HCT116 (cell line): Measurements from ENCODE around the gene P4HB. TPM values are rescaled to one million over a fixed set of nuclear protein-coding genes. Genes with fewer than 3 reads are reported as not detected.

Experiments used
- ATAC-seq: fragments of 200-7000 bp; cut with Tn5 transposase; 2 replicates; pipeline ENCODE4 v1.9.1; 2020; ENCODE audit warnings: mild to moderate bottlenecking, moderate library complexity
- BruUV-seq: library from RNA; stranded (reverse); fragments of 400-500 nt; replicated peaks from 2 replicates; lab custom pipeline; 2021; lab: Mats Ljungman, UMichigan
- CTCF ChIA-PET: fragments of 300-600 bp; sonication (Branson Sonifier 250); formaldehyde crosslinking; loops from one replicate; lab custom pipeline; 2021; ENCODE audit warnings: antibody characterized with exemption; lab: Charles Lee
- POLR2A ChIA-PET: fragments of 300-600, 350-600 bp; sonication (Branson Sonifier 250); formaldehyde crosslinking; loops from one replicate; lab custom pipeline; 2021; ENCODE audit warnings: antibody characterized with exemption; lab: Charles Lee
- RAD21 ChIA-PET, 2 experiments: fragments of 300-600 bp; sonication (Branson Sonifier 250); formaldehyde crosslinking; loops; one replicate each; lab custom pipeline; 2023; ENCODE audit warnings: low total read pairs in 2 of 2; ENCODE audit not compliant: uncharacterized antibody in 2 of 2, unreplicated experiment in 2 of 2, low non-redundant PET in 1 of 2; lab: Charles Lee
- DNase-seq: peaks from one replicate; pipeline ENCODE4 v3.0.0-alpha.2; 2010; ENCODE audit warnings: low read depth, low spot score
- H2AFZ ChIP-seq: fragments of 200-600 bp; shearing (Covaris generic), sonication (generic); 2 replicates; pipeline ENCODE4 v1.6.1; 2017; ENCODE audit warnings: low read depth, mixed run types, mixed read lengths, antibody characterized with exemption, low read length; ENCODE audit not compliant: poor library complexity, severe bottlenecking
- H3K27ac ChIP-seq: 2 replicates; pipeline ENCODE4 v1.5.1; 2012; ENCODE audit warnings: low read depth, low read length
- H3K27me3 ChIP-seq: fragments of 200-600 bp; sonication (generic); 2 replicates; pipeline ENCODE4 v1.6.1; 2016; ENCODE audit warnings: mixed run types, low read length, mixed read lengths; ENCODE audit not compliant: insufficient read depth
- H3K36me3 ChIP-seq, 2 experiments: fragments of 200-500 bp in 1 of 2; fragments of 200-600 bp in 1 of 2; sonication (Bioruptor generic) in 1 of 2; sonication (generic) in 1 of 2; 2 replicates each; pipeline versions ENCODE4 v1.5.1 to v1.6.1; 2014 to 2016; ENCODE audit warnings: low read length in 2 of 2, inconsistent platforms in 1 of 2, mixed read lengths in 1 of 2, mixed run types in 1 of 2; ENCODE audit not compliant: insufficient read depth in 2 of 2, control insufficient read depth in 1 of 2
- H3K4me1 ChIP-seq, 2 experiments: fragments of 200-600 bp in 1 of 2; sonication (generic) in 1 of 2; 2 replicates each; pipeline versions ENCODE4 v1.5.1 to v1.6.1; 2012 to 2017; ENCODE audit warnings: low read length in 2 of 2, inconsistent platforms in 1 of 2, mild to moderate bottlenecking in 1 of 2, mixed read lengths in 1 of 2, mixed run types in 1 of 2, moderate library complexity in 1 of 2; ENCODE audit not compliant: insufficient read depth in 2 of 2, control insufficient read depth in 1 of 2
- H3K4me2 ChIP-seq: fragments of 200-600 bp; sonication (generic); 2 replicates; pipeline ENCODE4 v1.6.1; 2017; ENCODE audit warnings: mixed run types, low read length, mixed read lengths
- H3K4me3 ChIP-seq, 2 experiments: fragments of 200-600 bp in 1 of 2; sonication (generic) in 1 of 2; replicated peaks in 1 of 2; 2 replicates each; pipeline ENCODE4 v1.5.1; 2011 to 2016; ENCODE audit warnings: low read length in 2 of 2, control low read depth in 1 of 2, low read depth in 1 of 2, mild to moderate bottlenecking in 1 of 2, mixed read lengths in 1 of 2, mixed run types in 1 of 2
- H3K79me2 ChIP-seq: fragments of 200-600 bp; sonication (generic); 2 replicates; pipeline ENCODE4 v1.6.1; 2017; ENCODE audit warnings: mild to moderate bottlenecking, mixed run types, low read length, moderate library complexity, mixed read lengths; ENCODE audit not compliant: insufficient read depth
- H3K9ac ChIP-seq: fragments of 200-600 bp; sonication (generic); 2 replicates; pipeline ENCODE4 v1.6.1; 2016; ENCODE audit warnings: low read length, mixed read lengths
- H3K9me2 ChIP-seq: fragments of 200-600 bp; sonication (generic), shearing (Covaris generic); 2 replicates; pipeline ENCODE4 v1.6.1; 2017; ENCODE audit warnings: mixed run types, mild to moderate bottlenecking, moderate library complexity; ENCODE audit not compliant: insufficient read depth
- H3K9me3 ChIP-seq, 2 experiments: fragments of 200-500 bp in 1 of 2; fragments of 200-600 bp in 1 of 2; sonication (Bioruptor generic) in 1 of 2; sonication (generic) in 1 of 2; 2 replicates each; pipeline ENCODE4 v1.6.1; 2014 to 2017; ENCODE audit warnings: low read length in 2 of 2, mixed read lengths in 2 of 2, inconsistent platforms in 1 of 2, low read depth in 1 of 2, mild to moderate bottlenecking in 1 of 2, mixed run types in 1 of 2, moderate library complexity in 1 of 2; ENCODE audit not compliant: control insufficient read depth in 1 of 2, insufficient read depth in 1 of 2
- H4K20me1 ChIP-seq: fragments of 200-600 bp; sonication (generic), shearing (Covaris generic); 2 replicates; pipeline ENCODE4 v1.6.1; 2017; ENCODE audit warnings: mixed run types, mild to moderate bottlenecking, moderate library complexity; ENCODE audit not compliant: insufficient read depth
- CTCF ChIP-seq, 3 experiments: fragments of 200-600 bp in 1 of 3; sonication (generic) in 1 of 3; IDR thresholded peaks in 2 of 3; conservative IDR thresholded peaks in 1 of 3; 2 replicates each; pipeline ENCODE4 v1.5.1; 2012 to 2017; ENCODE audit warnings: low read depth in 2 of 3, low read length in 2 of 3, antibody characterized with exemption in 1 of 3, borderline replicate concordance in 1 of 3, control low read depth in 1 of 3, mild to moderate bottlenecking in 1 of 3, mixed read lengths in 1 of 3, mixed run types in 1 of 3, moderate library complexity in 1 of 3; ENCODE audit not compliant: insufficient read depth in 1 of 3
- EZH2 ChIP-seq: fragments of 200-600 bp; sonication (generic); IDR thresholded peaks from 2 replicates; pipeline ENCODE4 v1.6.1; 2017; ENCODE audit warnings: antibody characterized with exemption, mixed run types
- FOSL1 ChIP-seq: IDR thresholded peaks from 2 replicates; pipeline ENCODE4 v1.6.1; 2012; ENCODE audit warnings: low read depth
- POLR2AphosphoS5 ChIP-seq: IDR thresholded peaks from 2 replicates; pipeline ENCODE4 v1.6.1; 2011; ENCODE audit warnings: mild to moderate bottlenecking, low read depth, low read length, moderate library complexity
- RAD21 ChIP-seq: IDR thresholded peaks from 2 replicates; pipeline ENCODE4 v1.6.1; 2012; ENCODE audit warnings: low read depth, mild to moderate bottlenecking
- ZNF274 ChIP-seq: fragments of 200-500 bp; sonication (Bioruptor generic); IDR thresholded peaks from 2 replicates; pipeline ENCODE4 v1.6.1; 2014; ENCODE audit warnings: mild to moderate bottlenecking, low read depth, low read length, inconsistent platforms
- intact Hi-C: fragments of 100-400 bp; cut with micrococcal nuclease; formaldehyde crosslinking; loops from 2 replicates; pipeline ENCODE4 v1.10.0; 2022
- total RNA-seq: library from RNA; stranded (reverse); gene quantifications from one replicate; pipeline ENCODE4 v1.2.1, GENCODE V29; 2021; ENCODE audit not compliant: unreplicated experiment

The P4HB gene
- total RNA-seq, 1 experiment from 2014 or later = 1,043 TPM

GRCh38 chr17:81863833-81864768, 3.8 kb upstream of the P4HB start:
- no TSS peak for BruUV-seq
- DNase-seq = no peak
- H3K79me2 ChIP-seq = peaks cover 66% of the 10 kb centered on the region
- ChIA-PET RAD21 (no interaction called here), CTCF (no interaction called here)
- no peaks in the 10 kb centered on the region for H3K9me2 ChIP-seq
- intact Hi-C loops = no loop called here
- no peak overlapping the region for H2AFZ ChIP-seq
- TF ChIP-seq POLR2AphosphoS5 (peak; percentile 56), ZNF274 (no peak), CTCF (IDR thresholded peaks at IDR 0.05 in 2 of 3, conservative IDR thresholded peaks at IDR 0.05 in 1 of 3; ENCODE audit: borderline replicate concordance in 1 of 3, insufficient read depth in 1 of 3, low read depth in 2 of 3, low read length in 2 of 3) (peak in 2 of 3 experiments; percentile 33 to 39; a peak in 4 of 6 replicates), FOSL1 (no peak), EZH2 (no peak), RAD21 (no peak)
- TF ChIP-seq, all 23 proteins: peak for 2
- Histone ChIP-seq H4K20me1 (peaks cover 7% of the 10 kb centered on the region; the same call in 1 of the 2 replicates), H3K4me3 (no peak overlapping the region), H3K4me2 (peak overlapping the region; percentile 92; the same call in 1 of the 2 replicates), H3K4me1 (peaks cover 40 to 75% of the 10 kb centered on the region in 2 experiments), H3K27ac (peak overlapping the region; percentile 42), H3K9ac (peak overlapping the region; percentile 8; the same call in 1 of the 2 replicates), H3K27me3 (no peaks in the 10 kb centered on the region), H3K9me3 (no peaks in the 10 kb centered on the region), H3K36me3 (peaks cover 11 to 32% of the 10 kb centered on the region in 2 experiments; a peak in 3 of 4 replicates)
- no peak for ATAC-seq
- POLR2A ChIA-PET = interaction anchor here (1.0 kb wide), 1 partner anchor 9 kb away, joined by 3 read pairs; no protein-coding TSS in a partner anchor
